Activated T-cell treated with anti-CD3 and anti-CD28 coated beads, Interleukin-2, amount 50 U/mL, for 72 hours (primary cell): ENCODE results near the gene SEMA6A. TPM values are rescaled to one million over a fixed set of nuclear protein-coding genes. Genes with fewer than 3 reads are reported as not detected.

Experiments
- ATAC-seq, 2 donors: fragments of 150-1000 bp; cut with Tn5 transposase; replicated peaks in 1 of 2; 2 replicates each; pipeline ENCODE4 v1.10.0; 2021; ENCODE audit warnings: moderate library complexity in 2 of 2, mild to moderate bottlenecking in 1 of 2
- DNase-seq, 2 donors: peaks; one replicate each; pipeline ENCODE4 v3.0.0; 2021 to 2022; ENCODE audit warnings: mixed read lengths in 1 of 2
- H3K27ac Mint-ChIP-seq: one replicate; pipeline ENCODE4 v1.8.0; 2022; ENCODE audit warnings: mild to moderate bottlenecking, moderate library complexity, mixed read lengths
- H3K27me3 Mint-ChIP-seq: one replicate; pipeline ENCODE4 v1.8.0; 2022; ENCODE audit warnings: low read depth, mixed read lengths
- H3K36me3 Mint-ChIP-seq, 2 donors: one replicate each; pipeline ENCODE4 v1.8.0; 2022; ENCODE audit warnings: mixed read lengths in 2 of 2, mild to moderate bottlenecking in 1 of 2; ENCODE audit not compliant: insufficient read depth in 2 of 2
- H3K4me1 Mint-ChIP-seq: one replicate; pipeline ENCODE4 v1.8.0; 2022; ENCODE audit warnings: low read depth, mixed read lengths
- H3K4me3 Mint-ChIP-seq, 2 donors: one replicate each; pipeline ENCODE4 v1.8.0; 2022; ENCODE audit warnings: mild to moderate bottlenecking in 2 of 2, mixed read lengths in 2 of 2, moderate library complexity in 2 of 2
- H3K9me3 Mint-ChIP-seq, 2 donors: one replicate each; pipeline ENCODE4 v1.8.0; 2022; ENCODE audit warnings: mixed read lengths in 2 of 2
- total RNA-seq, 2 donors: library from RNA; stranded (reverse); gene quantifications; one replicate each; pipeline ENCODE4 v1.2.3, GENCODE V29; 2022

SEMA6A gene
- total RNA-seq, 2 donors from 2014 or later: 0.23 to 0.50 TPM

DNA sequence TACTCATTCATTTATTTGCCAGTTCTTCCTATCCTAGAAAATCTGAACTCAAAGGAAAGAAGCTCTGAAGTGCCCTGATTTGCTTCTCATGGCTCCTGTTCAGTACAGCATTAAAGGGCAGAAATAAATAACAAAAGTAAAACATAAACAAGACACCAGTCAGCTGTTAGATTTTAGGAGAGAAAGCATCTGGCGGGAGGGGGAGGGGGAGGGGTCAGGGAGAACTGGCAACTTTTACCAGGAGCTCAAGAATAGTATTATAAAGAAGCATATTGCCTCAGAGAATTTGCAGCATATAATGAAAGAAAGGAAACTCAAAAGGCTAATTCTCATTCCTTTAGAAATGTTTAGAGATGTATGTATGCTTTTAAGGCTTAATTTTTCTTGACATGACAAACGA is 68.1 kb downstream of the SEMA6A start:
- DNase-seq (no peak), ATAC-seq (no peak)
- H3K36me3 Mint-ChIP-seq: no peaks in the 10 kb centered on the region
- H3K27me3 Mint-ChIP-seq: no peaks in the 10 kb centered on the region
- H3K9me3 Mint-ChIP-seq: no peaks in the 10 kb centered on the region
- H3K27ac Mint-ChIP-seq: no peak overlapping the region
- H3K4me1 Mint-ChIP-seq: no peaks in the 10 kb centered on the region
- H3K4me3 Mint-ChIP-seq: no peak overlapping the region

DNA sequence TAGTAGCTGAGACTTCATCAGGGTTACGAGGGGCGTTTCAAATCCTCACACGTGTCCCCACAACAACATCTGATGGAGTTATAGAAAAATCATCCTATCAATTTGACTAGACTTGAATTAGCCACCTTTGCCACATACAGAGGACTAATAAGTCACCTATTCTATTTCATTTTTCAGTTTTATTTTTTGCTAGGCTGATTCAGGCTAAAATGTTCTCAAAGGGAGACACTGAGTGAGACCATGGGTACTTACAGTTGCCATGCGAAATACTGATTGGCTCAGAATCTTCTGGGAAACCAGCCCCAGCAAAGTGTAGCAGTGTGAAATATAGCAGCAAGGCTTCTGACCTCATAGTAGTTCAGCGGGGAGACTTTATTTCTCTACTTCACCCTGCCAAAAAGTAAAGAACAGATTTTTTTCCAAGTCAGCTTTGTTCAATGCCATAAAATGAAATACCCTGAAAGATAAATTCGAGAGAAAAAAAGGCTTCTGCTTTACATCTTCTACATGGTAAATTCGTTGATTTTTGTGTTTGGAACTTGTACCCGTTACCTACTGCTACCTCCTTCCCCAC is 69.9 kb downstream of the SEMA6A start:
- ATAC-seq (no peak), DNase-seq (no peak)
- Mint-ChIP-seq H3K27ac (no peak overlapping the region), H3K4me1 (no peaks in the 10 kb centered on the region), H3K36me3 (no peaks in the 10 kb centered on the region), H3K27me3 (no peaks in the 10 kb centered on the region), H3K9me3 (no peaks in the 10 kb centered on the region), H3K4me3 (no peak overlapping the region)

DNA sequence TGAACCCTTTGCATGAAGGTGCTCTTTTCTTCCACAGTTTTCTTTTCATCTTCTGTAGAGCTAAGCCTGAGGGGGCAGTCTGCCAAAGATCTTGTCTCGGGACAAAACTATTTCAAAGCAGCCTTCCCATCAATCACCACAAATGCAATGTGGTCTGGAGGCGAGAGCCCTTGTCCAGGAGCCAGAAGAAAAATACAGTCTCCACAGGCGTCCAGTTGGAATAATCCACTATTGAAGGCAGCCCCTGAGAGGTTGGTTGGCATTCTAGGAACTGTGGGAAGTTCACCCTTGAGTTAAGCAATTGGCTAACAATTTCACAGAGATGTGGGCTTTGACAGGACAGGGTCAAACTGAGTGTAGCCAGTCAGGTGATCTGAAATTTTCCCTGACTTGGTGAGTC is 72.0 kb downstream of the SEMA6A start:
- H3K27me3 Mint-ChIP-seq: no peaks in the 10 kb centered on the region
- no peaks in the 10 kb centered on the region for H3K4me1 Mint-ChIP-seq
- H3K27ac Mint-ChIP-seq: no peak overlapping the region
- no peaks in the 10 kb centered on the region for H3K9me3 Mint-ChIP-seq
- no peaks in the 10 kb centered on the region for H3K36me3 Mint-ChIP-seq
- H3K4me3 Mint-ChIP-seq: no peak overlapping the region
- ATAC-seq (no peak), DNase-seq (no peak)

DNA sequence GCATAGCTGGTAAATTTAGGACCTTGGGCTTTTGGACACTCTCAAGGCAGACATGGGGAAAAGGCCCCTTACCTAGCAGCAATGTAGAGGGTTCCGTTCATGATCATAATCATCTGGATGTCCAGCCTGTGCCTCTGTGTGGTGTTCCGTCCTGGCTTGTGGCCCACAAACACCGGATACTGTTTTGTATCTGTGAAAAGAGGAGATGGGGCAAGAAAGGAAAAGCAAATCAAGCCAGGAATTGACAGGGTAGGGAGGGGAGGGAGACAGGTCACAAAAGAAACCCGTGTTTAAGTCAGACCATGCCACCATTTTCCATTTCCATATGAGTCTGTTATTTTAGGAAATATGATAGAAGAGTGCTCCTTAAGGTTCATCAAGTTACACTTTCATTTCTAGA is 72.5 kb downstream of the SEMA6A start:
- H3K36me3 Mint-ChIP-seq: no peaks in the 10 kb centered on the region
- no peaks in the 10 kb centered on the region for H3K27me3 Mint-ChIP-seq
- H3K9me3 Mint-ChIP-seq: no peaks in the 10 kb centered on the region
- DNase-seq (no peak), ATAC-seq (no peak)
- no peak overlapping the region for H3K4me3 Mint-ChIP-seq
- H3K27ac Mint-ChIP-seq: no peak overlapping the region
- H3K4me1 Mint-ChIP-seq: no peaks in the 10 kb centered on the region

DNA sequence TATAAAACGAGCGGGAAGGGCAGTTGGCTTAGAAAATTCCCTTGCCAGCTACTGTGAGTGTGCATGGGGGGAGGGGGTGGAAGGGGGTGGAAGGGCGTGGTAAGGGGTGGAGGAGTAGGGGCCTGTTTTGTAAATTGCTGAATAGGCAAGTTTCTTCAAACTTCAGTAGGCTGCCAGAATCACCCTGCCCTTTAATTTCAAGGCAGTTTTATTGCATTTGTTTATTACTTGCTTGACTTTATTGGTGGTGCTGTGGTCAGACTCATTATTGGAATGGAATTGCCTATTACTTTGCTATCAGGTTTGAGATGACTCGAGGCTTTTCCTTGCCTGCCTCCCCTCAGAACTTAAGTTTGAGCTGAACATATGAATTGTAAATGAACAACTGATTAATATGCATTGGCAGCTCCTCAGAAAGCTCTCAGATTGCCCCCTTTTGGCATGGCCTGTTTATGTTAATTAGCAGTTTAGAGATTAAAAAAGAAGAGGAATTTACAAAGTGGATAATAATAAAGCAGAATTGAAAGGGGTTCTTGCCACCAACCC is 76.0 kb downstream of the SEMA6A start:
- Mint-ChIP-seq H3K36me3 (no peaks in the 10 kb centered on the region), H3K4me1 (no peaks in the 10 kb centered on the region), H3K4me3 (no peak overlapping the region), H3K27me3 (no peaks in the 10 kb centered on the region), H3K9me3 (no peaks in the 10 kb centered on the region), H3K27ac (no peak overlapping the region)
- ATAC-seq (no peak), DNase-seq (no peak)

DNA sequence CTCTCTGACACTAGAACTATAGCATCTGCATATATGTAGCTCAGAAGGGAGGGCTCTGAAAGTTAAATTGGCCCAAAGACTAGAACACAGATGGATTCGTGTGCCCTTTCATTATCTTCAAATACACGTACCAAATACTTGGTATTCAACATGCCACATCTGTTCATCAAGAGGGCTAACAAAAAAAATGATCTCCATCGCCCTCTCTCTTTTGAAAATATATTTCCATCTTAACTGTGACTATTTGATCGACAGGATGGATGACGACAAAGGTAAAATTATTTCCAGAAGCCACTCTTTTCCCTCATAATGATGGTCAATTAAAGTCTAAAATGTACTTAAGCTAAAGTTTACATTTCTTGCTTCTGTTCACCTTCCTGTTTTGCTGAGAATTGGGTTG is 77.0 kb downstream of the SEMA6A start:
- Mint-ChIP-seq H3K9me3 (no peaks in the 10 kb centered on the region), H3K4me1 (no peaks in the 10 kb centered on the region), H3K27me3 (no peaks in the 10 kb centered on the region), H3K36me3 (no peaks in the 10 kb centered on the region), H3K4me3 (no peak overlapping the region), H3K27ac (no peak overlapping the region)
- DNase-seq (no peak), ATAC-seq (no peak)

DNA sequence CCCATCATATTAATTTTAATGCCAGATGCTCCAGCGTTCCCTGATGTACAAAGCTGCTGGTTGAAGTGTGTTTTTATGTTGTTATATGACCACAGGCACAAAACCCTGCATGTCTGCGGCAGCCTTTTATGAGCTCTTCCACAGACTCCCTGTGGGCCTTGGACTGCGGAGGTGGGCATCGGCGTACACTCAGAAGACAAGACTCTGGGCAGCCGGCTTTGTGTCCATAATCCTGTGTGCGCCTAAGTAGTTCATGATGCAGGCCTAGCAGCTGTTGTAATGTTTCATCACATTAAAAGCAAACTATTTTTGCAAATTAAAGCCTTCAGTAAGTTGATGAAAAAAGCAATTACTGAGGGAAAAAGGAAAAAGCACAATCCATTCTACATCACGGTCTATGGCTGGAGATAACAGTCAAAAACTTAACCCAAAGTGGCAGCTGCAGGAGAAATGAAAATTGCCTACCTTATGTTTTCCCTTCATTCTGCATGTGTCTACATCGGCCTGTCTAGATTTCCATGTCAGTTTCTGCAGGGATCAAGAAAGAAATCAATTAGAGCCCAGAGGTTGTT is 78.8 kb downstream of the SEMA6A start:
- no peak overlapping the region for H3K4me3 Mint-ChIP-seq
- no peaks in the 10 kb centered on the region for H3K27me3 Mint-ChIP-seq
- peaks cover 10% of the 10 kb centered on the region for H3K4me1 Mint-ChIP-seq
- no peak for ATAC-seq
- H3K27ac Mint-ChIP-seq: no peak overlapping the region
- no peak for DNase-seq
- no peaks in the 10 kb centered on the region for H3K36me3 Mint-ChIP-seq
- H3K9me3 Mint-ChIP-seq: no peaks in the 10 kb centered on the region

DNA sequence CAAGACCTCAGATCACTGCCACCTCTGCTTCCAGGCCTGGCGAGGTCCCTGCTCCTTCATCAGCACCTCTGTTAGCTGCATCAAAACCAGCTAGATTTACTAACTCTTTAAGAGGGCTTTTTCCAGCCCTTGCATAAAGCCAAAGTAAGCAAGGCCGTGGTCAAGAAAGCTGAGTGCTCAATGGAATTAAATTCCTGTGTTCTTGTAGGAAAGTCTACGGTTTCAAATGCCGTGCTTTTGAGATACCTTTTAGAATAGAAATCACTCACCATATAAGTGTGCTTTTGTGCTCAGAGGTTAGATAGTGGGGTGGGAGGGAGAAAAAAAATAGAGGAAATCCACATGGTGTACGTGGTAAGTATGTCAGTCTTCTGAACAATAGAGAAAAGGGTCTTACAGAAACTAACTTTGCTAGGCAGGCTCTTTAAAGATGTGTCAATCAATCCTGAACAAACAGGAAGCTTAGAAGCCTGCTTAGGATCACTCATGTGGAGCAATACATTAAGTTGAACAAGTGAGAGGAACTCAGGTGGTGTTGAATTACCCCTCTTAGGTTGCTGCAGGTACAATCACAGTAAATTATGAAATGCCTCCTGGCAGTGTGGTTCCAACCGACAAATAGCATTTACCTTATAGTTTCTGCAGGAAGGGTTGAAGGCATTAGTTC is 79.7 kb downstream of the SEMA6A start:
- ATAC-seq (no peak), DNase-seq (no peak)
- no peak overlapping the region for H3K4me3 Mint-ChIP-seq

DNA sequence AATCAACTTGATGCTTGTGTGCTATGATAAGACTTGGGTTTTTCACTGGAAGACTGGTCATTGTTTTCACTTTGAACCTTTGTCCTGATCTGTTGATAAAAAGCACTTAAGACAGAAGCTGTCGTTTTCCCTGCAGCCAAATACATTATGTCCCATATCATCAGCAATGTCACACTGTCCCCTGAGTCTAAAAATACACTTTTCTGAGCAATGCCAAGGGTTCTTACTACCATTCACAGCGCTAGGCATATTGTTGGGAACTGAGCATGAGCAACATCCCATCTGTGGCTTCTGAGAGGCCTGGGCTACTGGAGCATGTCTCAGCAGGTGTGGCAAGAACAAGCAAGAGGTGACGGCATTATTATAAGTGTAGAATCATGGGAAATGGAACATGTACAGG is 81.8 kb downstream of the SEMA6A start:
- ATAC-seq: no peak
- Mint-ChIP-seq H3K27ac (no peak overlapping the region), H3K4me3 (no peak overlapping the region), H3K4me1 (peaks cover 10% of the 10 kb centered on the region), H3K27me3 (no peaks in the 10 kb centered on the region), H3K9me3 (no peaks in the 10 kb centered on the region), H3K36me3 (no peaks in the 10 kb centered on the region)
- no peak for DNase-seq

More for the DNA sequence above, 79.7 kb downstream of the SEMA6A start:
- Mint-ChIP-seq H3K9me3 (no peaks in the 10 kb centered on the region), H3K27me3 (no peaks in the 10 kb centered on the region), H3K4me1 (peaks cover 10% of the 10 kb centered on the region), H3K36me3 (no peaks in the 10 kb centered on the region), H3K27ac (no peak overlapping the region)

DNA sequence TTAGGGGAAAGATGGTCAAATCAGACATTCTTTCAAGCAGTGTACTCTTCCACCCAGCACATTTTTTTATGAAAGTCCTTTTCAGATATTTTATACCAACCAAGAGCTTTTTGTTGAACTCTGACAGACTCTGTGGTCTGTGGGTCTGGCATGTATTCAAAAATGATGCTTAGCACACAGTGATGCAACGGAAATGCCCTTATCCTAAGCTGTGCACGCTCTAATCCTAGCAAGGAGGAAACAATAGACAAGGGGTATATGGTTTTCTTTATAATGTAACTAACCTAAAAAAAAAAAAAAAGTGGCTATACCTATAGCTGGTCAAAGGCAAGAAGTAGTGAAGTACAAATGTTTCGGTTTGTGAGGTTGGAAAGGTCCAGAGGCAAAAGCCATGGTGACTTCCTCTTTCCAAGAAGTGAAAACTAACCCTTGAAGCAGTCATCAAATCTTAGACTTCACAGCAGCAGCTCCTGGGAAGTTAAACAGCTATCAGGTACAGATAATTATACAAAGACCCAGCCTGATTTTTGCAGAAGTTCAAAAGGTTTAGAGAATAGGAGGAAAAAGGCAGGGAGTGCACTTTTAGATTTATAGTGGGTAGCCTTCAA is 82.5 kb downstream of the SEMA6A start:
- no peaks in the 10 kb centered on the region for H3K36me3 Mint-ChIP-seq
- H3K27me3 Mint-ChIP-seq: no peaks in the 10 kb centered on the region
- DNase-seq (peak; percentile 2 to 18), ATAC-seq (peak; percentile 73 to 79)
- no peak overlapping the region for H3K4me3 Mint-ChIP-seq
- H3K9me3 Mint-ChIP-seq: no peaks in the 10 kb centered on the region
- peaks cover 10% of the 10 kb centered on the region for H3K4me1 Mint-ChIP-seq
- H3K27ac Mint-ChIP-seq: peak overlapping the region; percentile 51

DNA sequence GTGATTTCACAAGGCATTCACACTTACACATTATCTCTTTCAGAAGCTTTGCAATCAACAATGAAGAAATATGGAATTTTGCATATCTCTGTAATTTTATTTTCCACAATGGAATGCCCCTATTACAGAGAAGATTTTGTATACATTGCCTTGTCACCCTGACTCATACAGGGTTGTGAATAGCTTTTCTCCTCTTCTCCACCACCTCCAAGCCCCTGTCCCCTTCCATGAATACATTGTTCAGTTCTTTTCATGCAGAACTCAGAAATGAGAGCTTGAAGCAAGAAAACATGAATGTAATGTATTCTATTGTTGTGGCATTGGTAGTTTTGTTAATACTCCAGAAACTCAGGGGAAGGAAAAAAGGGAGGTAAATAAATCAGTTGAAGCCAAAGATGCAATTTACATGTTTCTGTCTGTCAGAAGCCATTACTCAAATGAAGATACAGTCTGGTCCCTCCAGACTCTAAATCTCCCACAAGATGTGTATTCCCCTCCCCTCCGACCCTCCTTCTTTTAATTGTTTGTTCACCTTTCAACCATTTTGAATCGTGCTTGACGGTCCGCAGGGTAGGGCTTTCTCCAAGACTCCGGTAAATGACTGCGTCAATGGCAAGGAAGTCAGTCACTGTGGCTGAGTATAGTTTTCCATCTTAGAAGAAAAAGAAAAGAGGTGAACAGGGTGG is 86.1 kb downstream of the SEMA6A start:
- Mint-ChIP-seq H3K27me3 (no peaks in the 10 kb centered on the region), H3K36me3 (no peaks in the 10 kb centered on the region), H3K4me1 (peaks cover 10% of the 10 kb centered on the region), H3K9me3 (no peaks in the 10 kb centered on the region), H3K27ac (no peak overlapping the region), H3K4me3 (no peak overlapping the region)
- DNase-seq (no peak), ATAC-seq (no peak)

DNA sequence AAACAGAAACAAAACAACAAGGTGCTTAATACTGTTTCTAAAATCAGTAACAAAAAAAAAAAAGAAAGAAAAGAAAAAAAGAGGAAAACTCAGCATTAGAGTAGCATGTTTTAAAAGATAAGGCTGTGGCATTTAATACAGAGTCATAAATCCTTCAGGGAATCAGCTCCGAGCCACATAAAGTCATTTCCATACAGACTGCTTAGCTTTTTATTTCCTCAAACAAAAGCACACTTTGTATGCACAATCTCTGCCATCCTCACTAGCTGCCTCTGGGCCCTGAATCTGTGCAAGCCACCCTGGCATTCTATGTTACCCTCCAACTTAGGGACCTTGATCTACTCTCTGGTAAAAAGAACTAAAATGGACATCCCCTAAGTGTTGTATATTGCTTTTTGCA is 87.6 kb downstream of the SEMA6A start:
- no peaks in the 10 kb centered on the region for H3K36me3 Mint-ChIP-seq
- no peaks in the 10 kb centered on the region for H3K27me3 Mint-ChIP-seq
- DNase-seq (no peak), ATAC-seq (no peak)
- H3K4me3 Mint-ChIP-seq: no peak overlapping the region
- H3K4me1 Mint-ChIP-seq: peaks cover 5% of the 10 kb centered on the region
- H3K27ac Mint-ChIP-seq: no peak overlapping the region
- H3K9me3 Mint-ChIP-seq: no peaks in the 10 kb centered on the region

DNA sequence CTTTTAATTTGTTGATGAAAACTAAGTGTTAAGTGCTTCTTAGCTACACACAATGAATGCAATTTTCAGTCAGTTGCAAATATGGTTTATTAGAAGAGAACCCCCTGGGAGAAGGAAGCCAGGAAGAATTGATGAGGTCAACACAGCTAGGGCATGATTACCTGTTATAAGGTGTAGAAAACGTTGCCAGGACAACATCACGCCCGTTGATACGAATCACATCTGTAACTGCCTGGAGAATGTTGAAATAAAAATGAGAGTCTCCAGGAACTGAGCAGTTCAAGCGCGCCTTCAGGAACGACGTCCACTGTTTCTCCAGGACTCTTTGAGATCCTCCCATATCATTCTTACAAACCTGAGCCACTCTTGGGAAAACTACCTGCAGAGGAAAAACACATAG is 88.0 kb downstream of the SEMA6A start:
- Mint-ChIP-seq H3K4me3 (no peak overlapping the region), H3K27ac (no peak overlapping the region), H3K36me3 (no peaks in the 10 kb centered on the region), H3K27me3 (no peaks in the 10 kb centered on the region), H3K4me1 (peaks cover under 1% of the 10 kb centered on the region), H3K9me3 (no peaks in the 10 kb centered on the region)
- DNase-seq (no peak), ATAC-seq (no peak)
